ENCODE measurements around the gene EGLN2. TPM values are rescaled to one million over a fixed set of nuclear protein-coding genes. Genes with fewer than 3 reads are reported as not detected.

EGLN2 gene
- total and polyA plus RNA-seq, 9 of the 15 experiments (the other 6 are each of a cell fraction or from before 2014, with no cell fraction given) = 9.6 to 114 (median 71.0) TPM

- TF ChIP-seq, protein P1, sequence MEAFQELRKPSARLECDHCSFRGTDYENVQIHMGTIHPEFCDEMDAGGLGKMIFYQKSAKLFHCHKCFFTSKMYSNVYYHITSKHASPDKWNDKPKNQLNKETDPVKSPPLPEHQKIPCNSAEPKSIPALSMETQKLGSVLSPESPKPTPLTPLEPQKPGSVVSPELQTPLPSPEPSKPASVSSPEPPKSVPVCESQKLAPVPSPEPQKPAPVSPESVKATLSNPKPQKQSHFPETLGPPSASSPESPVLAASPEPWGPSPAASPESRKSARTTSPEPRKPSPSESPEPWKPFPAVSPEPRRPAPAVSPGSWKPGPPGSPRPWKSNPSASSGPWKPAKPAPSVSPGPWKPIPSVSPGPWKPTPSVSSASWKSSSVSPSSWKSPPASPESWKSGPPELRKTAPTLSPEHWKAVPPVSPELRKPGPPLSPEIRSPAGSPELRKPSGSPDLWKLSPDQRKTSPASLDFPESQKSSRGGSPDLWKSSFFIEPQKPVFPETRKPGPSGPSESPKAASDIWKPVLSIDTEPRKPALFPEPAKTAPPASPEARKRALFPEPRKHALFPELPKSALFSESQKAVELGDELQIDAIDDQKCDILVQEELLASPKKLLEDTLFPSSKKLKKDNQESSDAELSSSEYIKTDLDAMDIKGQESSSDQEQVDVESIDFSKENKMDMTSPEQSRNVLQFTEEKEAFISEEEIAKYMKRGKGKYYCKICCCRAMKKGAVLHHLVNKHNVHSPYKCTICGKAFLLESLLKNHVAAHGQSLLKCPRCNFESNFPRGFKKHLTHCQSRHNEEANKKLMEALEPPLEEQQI (IDR thresholded peaks at IDR 0.05) = no peak
- TF ChIP-seq XRCC5 (IDR thresholded peaks at IDR 0.05; ENCODE audit: low read depth, low read length) (0 out of 2 replicates have a peak, but pooled peaks have one; percentile 20), CC2D1A (IDR thresholded peaks at IDR 0.05) (peak; percentile 67), ARNT (IDR thresholded peaks at IDR 0.05) (peak in 1 of 2 experiments; percentile 17; a peak in 1 of 4 replicates), CHD4 (IDR thresholded peaks at IDR 0.05; ENCODE audit: insufficient read depth, insufficient replicate concordance, low read depth, low read length, poor library complexity, severe bottlenecking) (peak; percentile 89), ZNF785 (CRISPR knock-in tag; IDR thresholded peaks at IDR 0.05) (no peak), SNAPC5 (CRISPR knock-in tag; IDR thresholded peaks at IDR 0.05) (no peak), PTRF (tag; IDR thresholded peaks at IDR 0.05) (no peak), CLOCK (CRISPR knock-in tag; IDR thresholded peaks at IDR 0.05; ENCODE audit: borderline replicate concordance) (no peak), MAFF (IDR thresholded peaks at IDR 0.05; ENCODE audit: low read length) (peak; percentile 13; the same call in 1 of the 2 replicates), SUPT5H (IDR thresholded peaks at IDR 0.05) (no peak), ZFP1 (CRISPR knock-in tag; IDR thresholded peaks at IDR 0.05) (no peak), POLR2A (conservative IDR thresholded peaks at IDR 0.05) (no peak)
- TF ChIP-seq, protein P2, sequence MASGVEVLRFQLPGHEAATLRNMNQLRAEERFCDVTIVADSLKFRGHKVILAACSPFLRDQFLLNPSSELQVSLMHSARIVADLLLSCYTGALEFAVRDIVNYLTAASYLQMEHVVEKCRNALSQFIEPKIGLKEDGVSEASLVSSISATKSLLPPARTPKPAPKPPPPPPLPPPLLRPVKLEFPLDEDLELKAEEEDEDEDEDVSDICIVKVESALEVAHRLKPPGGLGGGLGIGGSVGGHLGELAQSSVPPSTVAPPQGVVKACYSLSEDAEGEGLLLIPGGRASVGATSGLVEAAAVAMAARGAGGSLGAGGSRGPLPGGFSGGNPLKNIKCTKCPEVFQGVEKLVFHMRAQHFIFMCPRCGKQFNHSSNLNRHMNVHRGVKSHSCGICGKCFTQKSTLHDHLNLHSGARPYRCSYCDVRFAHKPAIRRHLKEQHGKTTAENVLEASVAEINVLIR (CRISPR knock-in tag; IDR thresholded peaks at IDR 0.05) = peak; percentile 79
These were observed 21.9 kb upstream of the EGLN2 start (continued) for GRCh38 chr19:40776932-40777644.

Measured in K562 (cell line).